Measurements from ENCODE around the gene SPIRE2.
A peak's percentile ranks its signal among the peaks of the same experiment; 100 is the strongest.
"Not testable (repeated sequence)": the region's sequence is repeated elsewhere in the genome, so short reads cannot be mapped to it uniquely, and the experiment has no call there.

Gene SPIRE2

GRCh38 chr16:89869911-89870310 is 41.6 kb downstream of the SPIRE2 start:
- DNase-seq (ENCODE audit: low read depth), result no peak

- no peak for DNase-seq (ENCODE audit: low read depth)
These were observed 42.2 kb downstream of the SPIRE2 start for GRCh38 chr16:89870440-89870839.

GRCh38 chr16:89871895-89872294 is 43.6 kb downstream of the SPIRE2 start:
- DNase-seq (ENCODE audit: low read depth), result no peak

GRCh38 chr16:89873109-89873971 is 45.1 kb downstream of the SPIRE2 start, which contains the start of gene TCF25:
Gene TCF25, plus strand, starts transcription at chr16:89873592. Its CDS starts 76 bp downstream, at chr16:89873668.
- no peak for DNase-seq (ENCODE audit: low read depth)

GRCh38 chr16:89873972-89874689 is 45.9 kb downstream of the SPIRE2 start:
- DNase-seq (ENCODE audit: low read depth), result peak; percentile 67

- not testable (repeated sequence) for DNase-seq (ENCODE audit: low read depth)
These were observed 50.8 kb downstream of the SPIRE2 start for GRCh38 chr16:89879123-89879522.

- DNase-seq (ENCODE audit: low read depth), result no peak
These were observed 52.4 kb downstream of the SPIRE2 start for GRCh38 chr16:89880477-89881367.

- no peak for DNase-seq (ENCODE audit: low read depth)
These were observed 53.1 kb downstream of the SPIRE2 start for GRCh38 chr16:89881368-89881730.

GRCh38 chr16:89883346-89884040 is 55.2 kb downstream of the SPIRE2 start:
- DNase-seq (ENCODE audit: low read depth), result no peak

- no peak for DNase-seq (ENCODE audit: low read depth)
These were observed 55.8 kb downstream of the SPIRE2 start for GRCh38 chr16:89884041-89884421.

GRCh38 chr16:89887243-89887642 is 59.0 kb downstream of the SPIRE2 start:
- no peak for DNase-seq (ENCODE audit: low read depth)

- no peak for DNase-seq (ENCODE audit: low read depth)
These were observed 61.9 kb downstream of the SPIRE2 start for GRCh38 chr16:89890200-89890599.

- DNase-seq (ENCODE audit: low read depth), result no peak
These were observed 62.8 kb downstream of the SPIRE2 start for GRCh38 chr16:89890886-89891657.

GRCh38 chr16:89892055-89892630 is 63.9 kb downstream of the SPIRE2 start:
- DNase-seq (ENCODE audit: low read depth), result no peak

- no peak for DNase-seq (ENCODE audit: low read depth)
These were observed 64.4 kb downstream of the SPIRE2 start for GRCh38 chr16:89892635-89893034.

- no peak for DNase-seq (ENCODE audit: low read depth)
These were observed 65.6 kb downstream of the SPIRE2 start for GRCh38 chr16:89893642-89894548.

GRCh38 chr16:89895482-89896250 is 67.4 kb downstream of the SPIRE2 start:
- no peak for DNase-seq (ENCODE audit: low read depth)

GRCh38 chr16:89897204-89897603 is 68.9 kb downstream of the SPIRE2 start:
- DNase-seq (ENCODE audit: low read depth), result no peak

All from non-pigmented ciliary epithelial cell (primary cell).